Thyroid gland (tissue), 4 donors: Measurements from ENCODE around the gene UBL3.

Source experiments
- CTCF ChIP-seq, 6 experiments: fragments of 200-600 bp in 3 of 6; fragments of 450-650 bp in 3 of 6; sonication (generic) in 3 of 6; IDR thresholded peaks; one replicate each; pipeline ENCODE4 v1.5.1; 2016 to 2019; ENCODE audit warnings: antibody characterized with exemption in 6 of 6, mild to moderate bottlenecking in 2 of 6, inconsistent platforms in 1 of 6, moderate library complexity in 1 of 6
- POLR2A ChIP-seq, 2 donors: fragments of 450-650 bp; IDR thresholded peaks; one replicate each; pipeline ENCODE4 v1.6.1; 2017; ENCODE audit warnings: antibody characterized with exemption in 2 of 2, mild to moderate bottlenecking in 2 of 2, moderate library complexity in 1 of 2

- TF ChIP-seq CTCF (IDR thresholded peaks at IDR 0.05) = no peak
- TF ChIP-seq POLR2A (IDR thresholded peaks at IDR 0.05) = no peak
Measured at GRCh38 chr13:29752175-29752574, 98.2 kb downstream of the UBL3 start.
